Testis (tissue), 2 donors: Measurements from ENCODE around the gene ABCB6.

Source experiments
- POLR2A ChIP-seq: fragments of 450-650 bp; IDR thresholded peaks from one replicate; pipeline ENCODE4 v1.6.1; 2017; ENCODE audit warnings: antibody characterized with exemption, mild to moderate bottlenecking, moderate library complexity
- TF ChIP-seq, protein P1 (sequence below), 3 experiments: fragments of 450-650 bp in 2 of 3; fragments of 200-600 bp in 1 of 3; sonication (generic) in 1 of 3; IDR thresholded peaks; one replicate each; pipeline ENCODE4 v1.5.1; 2016 to 2019; ENCODE audit warnings: antibody characterized with exemption in 3 of 3, mild to moderate bottlenecking in 2 of 3, moderate library complexity in 1 of 3

- TF ChIP-seq, protein P1, sequence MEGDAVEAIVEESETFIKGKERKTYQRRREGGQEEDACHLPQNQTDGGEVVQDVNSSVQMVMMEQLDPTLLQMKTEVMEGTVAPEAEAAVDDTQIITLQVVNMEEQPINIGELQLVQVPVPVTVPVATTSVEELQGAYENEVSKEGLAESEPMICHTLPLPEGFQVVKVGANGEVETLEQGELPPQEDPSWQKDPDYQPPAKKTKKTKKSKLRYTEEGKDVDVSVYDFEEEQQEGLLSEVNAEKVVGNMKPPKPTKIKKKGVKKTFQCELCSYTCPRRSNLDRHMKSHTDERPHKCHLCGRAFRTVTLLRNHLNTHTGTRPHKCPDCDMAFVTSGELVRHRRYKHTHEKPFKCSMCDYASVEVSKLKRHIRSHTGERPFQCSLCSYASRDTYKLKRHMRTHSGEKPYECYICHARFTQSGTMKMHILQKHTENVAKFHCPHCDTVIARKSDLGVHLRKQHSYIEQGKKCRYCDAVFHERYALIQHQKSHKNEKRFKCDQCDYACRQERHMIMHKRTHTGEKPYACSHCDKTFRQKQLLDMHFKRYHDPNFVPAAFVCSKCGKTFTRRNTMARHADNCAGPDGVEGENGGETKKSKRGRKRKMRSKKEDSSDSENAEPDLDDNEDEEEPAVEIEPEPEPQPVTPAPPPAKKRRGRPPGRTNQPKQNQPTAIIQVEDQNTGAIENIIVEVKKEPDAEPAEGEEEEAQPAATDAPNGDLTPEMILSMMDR (IDR thresholded peaks at IDR 0.05) = no peak
- no peak for TF ChIP-seq POLR2A
These were observed 31.9 kb downstream of the ABCB6 start for GRCh38 chr2:219186754-219187456.
